Progenitor cell of endocrine pancreas (in vitro differentiated cells): Measurements from ENCODE around the gene ROCK2. TPM values are rescaled to one million over a fixed set of nuclear protein-coding genes. Genes with fewer than 3 reads are reported as not detected.

Experiments used
- DNase-seq: peaks from one replicate; pipeline ENCODE4 v3.0.0; 2021; ENCODE audit warnings: low spot score; ENCODE audit not compliant: unreplicated experiment
- H3K27ac Mint-ChIP-seq: 2 replicates; pipeline ENCODE4 v1.8.0; 2021; ENCODE audit warnings: mild to moderate bottlenecking, moderate library complexity, mixed read lengths
- H3K27me3 Mint-ChIP-seq: 2 replicates; pipeline ENCODE4 v1.8.0; 2021; ENCODE audit warnings: mixed read lengths
- H3K36me3 Mint-ChIP-seq: 2 replicates; pipeline ENCODE4 v1.8.0; 2022; ENCODE audit warnings: mixed read lengths; ENCODE audit not compliant: insufficient read depth
- H3K4me1 Mint-ChIP-seq: 2 replicates; pipeline ENCODE4 v1.8.0; 2021; ENCODE audit warnings: low read depth, mixed read lengths
- H3K4me3 Mint-ChIP-seq: 2 replicates; pipeline ENCODE4 v1.8.0; 2021; ENCODE audit warnings: low read depth, mild to moderate bottlenecking, moderate library complexity, mixed read lengths
- H3K9me3 Mint-ChIP-seq: 2 replicates; pipeline ENCODE4 v1.8.0; 2021; ENCODE audit warnings: low read depth, mixed read lengths
- total RNA-seq: library from RNA; stranded (reverse); gene quantifications from 2 replicates; pipeline ENCODE4 v1.2.1, GENCODE V29; 2021
- TF ChIP-seq, protein P1 (sequence below): fragments of 200-600 bp; sonication (generic); IDR thresholded peaks from one replicate; pipeline ENCODE4 v1.5.0; 2021; ENCODE audit warnings: antibody characterized with exemption, mild to moderate bottlenecking; ENCODE audit not compliant: unreplicated experiment

The ROCK2 gene
- total RNA-seq, 1 donor from 2014 or later, result 43.8 TPM

GRCh38 chr2:11152591-11152990, 191.8 kb downstream of the ROCK2 start:
- Mint-ChIP-seq H3K27me3 (peaks cover 28% of the 10 kb centered on the region), H3K9me3 (no peaks in the 10 kb centered on the region)
- TF ChIP-seq, protein P1, sequence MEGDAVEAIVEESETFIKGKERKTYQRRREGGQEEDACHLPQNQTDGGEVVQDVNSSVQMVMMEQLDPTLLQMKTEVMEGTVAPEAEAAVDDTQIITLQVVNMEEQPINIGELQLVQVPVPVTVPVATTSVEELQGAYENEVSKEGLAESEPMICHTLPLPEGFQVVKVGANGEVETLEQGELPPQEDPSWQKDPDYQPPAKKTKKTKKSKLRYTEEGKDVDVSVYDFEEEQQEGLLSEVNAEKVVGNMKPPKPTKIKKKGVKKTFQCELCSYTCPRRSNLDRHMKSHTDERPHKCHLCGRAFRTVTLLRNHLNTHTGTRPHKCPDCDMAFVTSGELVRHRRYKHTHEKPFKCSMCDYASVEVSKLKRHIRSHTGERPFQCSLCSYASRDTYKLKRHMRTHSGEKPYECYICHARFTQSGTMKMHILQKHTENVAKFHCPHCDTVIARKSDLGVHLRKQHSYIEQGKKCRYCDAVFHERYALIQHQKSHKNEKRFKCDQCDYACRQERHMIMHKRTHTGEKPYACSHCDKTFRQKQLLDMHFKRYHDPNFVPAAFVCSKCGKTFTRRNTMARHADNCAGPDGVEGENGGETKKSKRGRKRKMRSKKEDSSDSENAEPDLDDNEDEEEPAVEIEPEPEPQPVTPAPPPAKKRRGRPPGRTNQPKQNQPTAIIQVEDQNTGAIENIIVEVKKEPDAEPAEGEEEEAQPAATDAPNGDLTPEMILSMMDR, result no peak

GRCh38 chr2:11147263-11147662, 197.2 kb downstream of the ROCK2 start:
- peaks cover 17% of the 10 kb centered on the region for H3K27me3 Mint-ChIP-seq
- no peaks in the 10 kb centered on the region for H3K36me3 Mint-ChIP-seq
- no peaks in the 10 kb centered on the region for H3K9me3 Mint-ChIP-seq
- DNase-seq, result no peak
- H3K27ac Mint-ChIP-seq, result no peak overlapping the region
- peaks cover 15% of the 10 kb centered on the region for H3K4me1 Mint-ChIP-seq
- TF ChIP-seq, protein P1, result no peak
- no peak overlapping the region for H3K4me3 Mint-ChIP-seq

More at GRCh38 chr2:11152591-11152990, 191.8 kb downstream of the ROCK2 start:
- H3K4me3 Mint-ChIP-seq, result no peak overlapping the region
- no peak overlapping the region for H3K27ac Mint-ChIP-seq
- no peaks in the 10 kb centered on the region for H3K36me3 Mint-ChIP-seq
- no peak for DNase-seq
- peaks cover 15% of the 10 kb centered on the region for H3K4me1 Mint-ChIP-seq

GRCh38 chr2:11146076-11146475, 198.4 kb downstream of the ROCK2 start:
- Mint-ChIP-seq H3K4me1 (peaks cover 7% of the 10 kb centered on the region), H3K9me3 (no peaks in the 10 kb centered on the region), H3K36me3 (no peaks in the 10 kb centered on the region), H3K27ac (no peak overlapping the region), H3K4me3 (no peak overlapping the region), H3K27me3 (peaks cover 6% of the 10 kb centered on the region)
- TF ChIP-seq, protein P1, result no peak
- no peak for DNase-seq

DNA sequence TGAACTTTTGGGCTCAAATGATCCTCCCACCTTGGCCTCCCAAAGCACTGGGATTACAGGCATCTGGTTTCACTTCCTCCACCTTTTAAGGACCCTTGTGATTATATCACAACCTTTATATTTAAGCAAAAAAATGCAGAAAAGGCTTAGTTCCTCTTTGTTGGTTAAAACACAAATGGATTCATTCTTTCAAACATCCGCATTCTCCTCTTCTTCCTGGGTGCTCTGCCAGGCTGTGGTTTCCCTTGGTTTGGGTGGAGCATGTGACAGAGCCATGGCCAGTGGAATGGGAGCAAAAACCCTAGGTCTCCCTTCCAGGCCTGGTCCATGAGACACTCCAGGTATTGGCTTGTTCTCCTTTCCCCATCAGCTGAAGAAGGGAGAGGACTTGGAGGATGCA, 199.1 kb downstream of the ROCK2 start:
- Mint-ChIP-seq H3K4me1 (no peaks in the 10 kb centered on the region), H3K4me3 (no peak overlapping the region), H3K27me3 (peaks cover 6% of the 10 kb centered on the region), H3K27ac (no peak overlapping the region), H3K36me3 (no peaks in the 10 kb centered on the region), H3K9me3 (no peaks in the 10 kb centered on the region)
- no peak for DNase-seq
- TF ChIP-seq, protein P1, result no peak

DNA sequence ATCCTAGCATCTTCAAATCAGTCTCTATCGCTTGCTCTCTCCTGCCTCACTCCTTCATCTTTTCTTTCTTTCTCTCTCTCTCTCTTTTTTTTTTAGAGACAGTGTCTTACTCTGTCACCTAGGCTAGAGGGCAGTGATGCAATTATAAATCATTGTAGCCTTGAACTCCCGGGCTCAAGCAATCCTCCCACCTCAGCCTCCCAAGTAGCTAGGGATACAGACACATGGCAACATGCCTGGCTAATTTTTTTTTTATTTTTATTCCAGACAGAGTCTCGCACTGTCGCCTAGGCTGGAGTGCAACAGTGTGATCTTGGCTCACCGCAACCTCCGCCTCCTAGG, 199.7 kb downstream of the ROCK2 start:
- TF ChIP-seq, protein P1, result no peak
- H3K4me3 Mint-ChIP-seq, result no peak overlapping the region
- H3K27me3 Mint-ChIP-seq, result peaks cover 6% of the 10 kb centered on the region
- H3K4me1 Mint-ChIP-seq, result no peaks in the 10 kb centered on the region
- no peak for DNase-seq
- no peak overlapping the region for H3K27ac Mint-ChIP-seq
- H3K36me3 Mint-ChIP-seq, result no peaks in the 10 kb centered on the region
- H3K9me3 Mint-ChIP-seq, result no peaks in the 10 kb centered on the region
